ENCODE results near the gene MAP1A. TPM values are rescaled to one million over a fixed set of nuclear protein-coding genes. Genes with fewer than 3 reads are reported as not detected.

Gene MAP1A
- total RNA-seq, 2 donors from 2014 or later: 1.9 to 5.6 TPM

- no peaks in the 10 kb centered on the region for H3K9me3 ChIP-seq
- H3K27ac ChIP-seq: peak within 1 kb of the TSS; percentile 79
- H3K4me3 ChIP-seq: peak within 1 kb of the TSS; percentile 82
- H3K4me1 ChIP-seq: peaks cover 4% of the 10 kb centered on the region
- no peaks in the 10 kb centered on the region for H3K36me3 ChIP-seq
- H3K9ac ChIP-seq (ENCODE audit: low read depth in 2 of 2, low read length in 2 of 2): peak within 1 kb of the TSS; percentile 77 to 81
- TF ChIP-seq CTCF (IDR thresholded peaks at IDR 0.05): no peak
- intact Hi-C loops (cut with DNase I): no loop called here
- H3K27me3 ChIP-seq: no peaks in the 10 kb centered on the region
- peak; percentile 98 for DNase-seq
Measured at GRCh38 chr15:43492673-43493601, 24.5 kb upstream of the MAP1A start, which contains the start of gene TP53BP1. Gene TP53BP1 (minus strand): TSS chr15:43493156. CDS start chr15:43493043, 113 bp downstream.

GRCh38 chr15:43493703-43494472 lies 23.5 kb upstream of the MAP1A start:
- Histone ChIP-seq H3K4me1 (peaks cover 4% of the 10 kb centered on the region), H3K27me3 (no peaks in the 10 kb centered on the region), H3K36me3 (no peaks in the 10 kb centered on the region), H3K27ac (peak overlapping the region; percentile 79), H3K4me3 (peak overlapping the region; percentile 82), H3K9me3 (no peaks in the 10 kb centered on the region), H3K9ac (ENCODE audit: low read depth in 2 of 2, low read length in 2 of 2) (peak overlapping the region in 1 of 2 donors; percentile 77)
- no peak for TF ChIP-seq CTCF (IDR thresholded peaks at IDR 0.05)
- intact Hi-C loops (cut with DNase I): no loop called here
- no peak for DNase-seq

- no peaks in the 10 kb centered on the region for H3K36me3 ChIP-seq
Measured at GRCh38 chr15:43498990-43499389, 18.4 kb upstream of the MAP1A start.

GRCh38 chr15:43499635-43500034 lies 17.8 kb upstream of the MAP1A start:
- DNase-seq: no peak
- intact Hi-C loops (cut with DNase I): no loop called here
- TF ChIP-seq CTCF (IDR thresholded peaks at IDR 0.05): no peak

More at GRCh38 chr15:43498990-43499389, 18.4 kb upstream of the MAP1A start:
- H3K9me3 ChIP-seq: no peaks in the 10 kb centered on the region
- no peak overlapping the region for H3K4me3 ChIP-seq
- no peak overlapping the region for H3K27ac ChIP-seq
- DNase-seq: no peak
- TF ChIP-seq CTCF (IDR thresholded peaks at IDR 0.05): no peak
- intact Hi-C loops (cut with DNase I): no loop called here
- H3K4me1 ChIP-seq: no peaks in the 10 kb centered on the region
- no peak overlapping the region for H3K9ac ChIP-seq (ENCODE audit: low read depth in 2 of 2, low read length in 2 of 2)
- no peaks in the 10 kb centered on the region for H3K27me3 ChIP-seq

GRCh38 chr15:43505738-43506137 lies 11.7 kb upstream of the MAP1A start:
- no peak overlapping the region for H3K9ac ChIP-seq (ENCODE audit: low read depth in 2 of 2, low read length in 2 of 2)
- TF ChIP-seq CTCF (IDR thresholded peaks at IDR 0.05): no peak
- intact Hi-C loops (cut with DNase I): no loop called here

More at GRCh38 chr15:43499635-43500034, 17.8 kb upstream of the MAP1A start:
- H3K4me1 ChIP-seq: no peaks in the 10 kb centered on the region
- H3K4me3 ChIP-seq: no peak overlapping the region
- H3K9ac ChIP-seq (ENCODE audit: low read depth in 2 of 2, low read length in 2 of 2): no peak overlapping the region
- H3K27ac ChIP-seq: no peak overlapping the region
- H3K9me3 ChIP-seq: no peaks in the 10 kb centered on the region
- H3K36me3 ChIP-seq: no peaks in the 10 kb centered on the region
- H3K27me3 ChIP-seq: no peaks in the 10 kb centered on the region

More at GRCh38 chr15:43505738-43506137, 11.7 kb upstream of the MAP1A start:
- Histone ChIP-seq H3K27ac (no peak overlapping the region), H3K9me3 (no peaks in the 10 kb centered on the region), H3K4me3 (no peak overlapping the region), H3K36me3 (no peaks in the 10 kb centered on the region), H3K4me1 (no peaks in the 10 kb centered on the region), H3K27me3 (no peaks in the 10 kb centered on the region)
- no peak for DNase-seq

All from colonic mucosa (tissue), 4 donors.